ENCODE data around the gene EBF3.

The EBF3 gene

DNA sequence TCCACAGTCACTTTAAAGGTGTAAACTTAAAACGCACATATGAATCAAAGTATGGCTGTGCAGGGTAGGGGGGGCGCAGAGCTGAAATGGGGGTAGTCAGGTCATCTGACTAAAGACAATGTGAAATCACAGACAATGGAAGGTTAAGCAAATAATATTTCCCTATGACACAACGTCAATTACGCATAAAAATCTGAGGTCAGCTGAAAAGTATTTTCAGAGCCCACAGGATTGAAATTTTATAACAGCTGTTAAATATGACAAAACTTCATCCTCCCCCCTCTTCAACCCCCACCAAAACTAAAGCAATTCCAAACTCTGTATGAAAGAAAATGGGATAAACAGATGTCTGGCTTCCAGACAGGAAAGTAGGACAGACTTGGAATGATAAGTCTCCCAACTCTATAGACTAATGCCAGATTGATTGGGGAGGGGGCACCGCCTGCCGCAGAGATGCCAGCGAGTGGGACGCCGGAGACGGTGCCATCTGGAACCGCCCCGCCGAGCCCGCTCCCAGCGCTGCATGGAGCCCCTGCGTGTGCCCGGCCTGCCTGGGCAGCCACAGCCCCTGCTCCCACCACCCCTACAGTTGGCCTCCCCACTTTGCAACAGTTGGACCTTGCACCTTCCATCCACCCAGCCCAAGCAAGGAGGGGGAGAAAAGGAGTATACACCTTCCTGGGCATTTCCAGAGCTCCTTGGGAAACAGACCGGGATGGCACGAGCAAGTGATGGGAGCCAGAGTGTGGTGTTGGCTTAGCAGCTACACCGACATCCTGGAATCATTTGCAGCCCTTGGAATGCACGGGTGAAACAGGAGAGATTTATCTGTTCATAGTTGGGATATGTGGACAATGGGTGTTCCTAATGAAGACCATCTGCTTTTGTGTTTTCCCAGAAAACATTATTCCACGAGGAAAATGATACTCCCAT, 10.7 kb downstream of the EBF3 start:
- Histone ChIP-seq H3K4me3 (no peak overlapping the region), H3K9me3 (no peaks in the 10 kb centered on the region), H3K27me3 (peaks cover 0 to 16% of the 10 kb centered on the region in 2 donors), H3K36me3 (no peaks in the 10 kb centered on the region), H3K27ac (no peak overlapping the region), H3K4me1 (peaks cover 0 to 8% (median 2%) of the 10 kb centered on the region in 4 donors)
- TF ChIP-seq, protein P1, sequence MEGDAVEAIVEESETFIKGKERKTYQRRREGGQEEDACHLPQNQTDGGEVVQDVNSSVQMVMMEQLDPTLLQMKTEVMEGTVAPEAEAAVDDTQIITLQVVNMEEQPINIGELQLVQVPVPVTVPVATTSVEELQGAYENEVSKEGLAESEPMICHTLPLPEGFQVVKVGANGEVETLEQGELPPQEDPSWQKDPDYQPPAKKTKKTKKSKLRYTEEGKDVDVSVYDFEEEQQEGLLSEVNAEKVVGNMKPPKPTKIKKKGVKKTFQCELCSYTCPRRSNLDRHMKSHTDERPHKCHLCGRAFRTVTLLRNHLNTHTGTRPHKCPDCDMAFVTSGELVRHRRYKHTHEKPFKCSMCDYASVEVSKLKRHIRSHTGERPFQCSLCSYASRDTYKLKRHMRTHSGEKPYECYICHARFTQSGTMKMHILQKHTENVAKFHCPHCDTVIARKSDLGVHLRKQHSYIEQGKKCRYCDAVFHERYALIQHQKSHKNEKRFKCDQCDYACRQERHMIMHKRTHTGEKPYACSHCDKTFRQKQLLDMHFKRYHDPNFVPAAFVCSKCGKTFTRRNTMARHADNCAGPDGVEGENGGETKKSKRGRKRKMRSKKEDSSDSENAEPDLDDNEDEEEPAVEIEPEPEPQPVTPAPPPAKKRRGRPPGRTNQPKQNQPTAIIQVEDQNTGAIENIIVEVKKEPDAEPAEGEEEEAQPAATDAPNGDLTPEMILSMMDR (IDR thresholded peaks at IDR 0.05) = no peak
- peak in 1 of 2 donors; percentile 64 for DNase-seq
- intact Hi-C loops (cut with DNase I; ENCODE audit: low total_unique reads) = loop anchor here (10.0 kb wide), 1 partner anchor 489 kb away; the partner anchor contains the start of gene MGMT

DNA sequence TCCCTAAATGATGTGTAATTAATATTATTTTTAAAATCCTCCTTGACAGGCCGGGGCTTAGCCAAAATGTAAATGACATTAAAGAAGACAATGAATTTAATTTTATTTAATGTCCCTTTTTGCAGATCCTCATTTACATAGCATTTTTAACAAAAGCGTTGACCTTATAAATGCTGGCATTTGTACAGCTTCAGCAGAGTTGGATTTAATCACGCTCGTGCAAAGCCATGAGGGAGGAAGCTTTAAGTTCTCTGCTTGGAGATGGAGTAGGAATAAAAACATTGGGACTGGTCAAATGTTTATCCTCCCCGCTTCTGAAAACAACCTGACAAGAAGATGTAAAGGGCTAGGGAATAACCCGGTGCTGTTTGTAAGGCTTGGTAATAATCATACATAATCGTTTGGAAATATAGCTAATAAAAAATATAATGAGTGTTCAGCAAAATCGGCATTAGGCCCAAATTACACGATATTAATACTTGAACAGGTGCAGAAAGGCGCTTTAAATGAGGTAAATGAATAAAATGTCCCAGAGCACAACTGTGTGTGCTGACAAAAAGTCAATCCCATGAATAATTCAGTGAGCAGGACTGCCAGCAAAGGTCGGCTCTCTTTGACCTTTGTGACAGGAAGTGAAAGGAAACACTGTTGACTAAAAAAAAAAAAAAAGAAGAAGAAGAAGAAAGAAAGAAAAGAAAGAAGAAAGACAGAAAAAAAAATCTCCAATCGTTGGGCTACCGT, 11.5 kb downstream of the EBF3 start:
- Histone ChIP-seq H3K27me3 (peaks cover 0 to 8% of the 10 kb centered on the region in 2 donors), H3K9me3 (no peaks in the 10 kb centered on the region), H3K27ac (no peak overlapping the region), H3K36me3 (no peaks in the 10 kb centered on the region), H3K4me3 (no peak overlapping the region), H3K4me1 (peaks cover 0 to 8% (median 2%) of the 10 kb centered on the region in 4 donors)
- TF ChIP-seq, protein P1 (IDR thresholded peaks at IDR 0.05) = no peak
- peak in 1 of 2 donors; percentile 11 for DNase-seq
- intact Hi-C loops (cut with DNase I; ENCODE audit: low total_unique reads) = loop anchor here (10.0 kb wide), 1 partner anchor 488 kb away; the partner anchor contains the start of gene MGMT

DNA sequence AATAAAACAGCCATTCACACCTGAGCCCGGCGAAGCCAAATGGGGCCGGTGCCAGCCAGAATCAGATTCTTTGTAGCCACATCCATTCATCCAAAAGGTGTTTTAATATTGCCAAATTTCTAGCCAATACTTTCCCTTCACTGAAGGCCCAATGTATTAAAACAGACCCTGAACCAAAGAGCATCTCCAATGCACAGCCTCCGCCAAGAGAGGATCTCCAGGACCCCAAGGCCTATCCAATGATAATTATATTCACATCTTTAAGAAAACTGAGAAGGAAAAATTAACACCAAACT, 12.2 kb downstream of the EBF3 start:
- Histone ChIP-seq H3K27ac (no peak overlapping the region), H3K27me3 (peaks cover 0 to 5% of the 10 kb centered on the region in 2 donors), H3K36me3 (no peaks in the 10 kb centered on the region), H3K4me3 (no peak overlapping the region), H3K4me1 (peaks cover 0 to 9% (median 3%) of the 10 kb centered on the region in 4 donors), H3K9me3 (no peaks in the 10 kb centered on the region)
- intact Hi-C loops (cut with DNase I; ENCODE audit: low total_unique reads) = loop anchor here (10.0 kb wide), 1 partner anchor 487 kb away; the partner anchor contains the start of gene MGMT
- peak in 1 of 2 donors; percentile 37 for DNase-seq
- TF ChIP-seq, protein P1 (IDR thresholded peaks at IDR 0.05) = no peak

DNA sequence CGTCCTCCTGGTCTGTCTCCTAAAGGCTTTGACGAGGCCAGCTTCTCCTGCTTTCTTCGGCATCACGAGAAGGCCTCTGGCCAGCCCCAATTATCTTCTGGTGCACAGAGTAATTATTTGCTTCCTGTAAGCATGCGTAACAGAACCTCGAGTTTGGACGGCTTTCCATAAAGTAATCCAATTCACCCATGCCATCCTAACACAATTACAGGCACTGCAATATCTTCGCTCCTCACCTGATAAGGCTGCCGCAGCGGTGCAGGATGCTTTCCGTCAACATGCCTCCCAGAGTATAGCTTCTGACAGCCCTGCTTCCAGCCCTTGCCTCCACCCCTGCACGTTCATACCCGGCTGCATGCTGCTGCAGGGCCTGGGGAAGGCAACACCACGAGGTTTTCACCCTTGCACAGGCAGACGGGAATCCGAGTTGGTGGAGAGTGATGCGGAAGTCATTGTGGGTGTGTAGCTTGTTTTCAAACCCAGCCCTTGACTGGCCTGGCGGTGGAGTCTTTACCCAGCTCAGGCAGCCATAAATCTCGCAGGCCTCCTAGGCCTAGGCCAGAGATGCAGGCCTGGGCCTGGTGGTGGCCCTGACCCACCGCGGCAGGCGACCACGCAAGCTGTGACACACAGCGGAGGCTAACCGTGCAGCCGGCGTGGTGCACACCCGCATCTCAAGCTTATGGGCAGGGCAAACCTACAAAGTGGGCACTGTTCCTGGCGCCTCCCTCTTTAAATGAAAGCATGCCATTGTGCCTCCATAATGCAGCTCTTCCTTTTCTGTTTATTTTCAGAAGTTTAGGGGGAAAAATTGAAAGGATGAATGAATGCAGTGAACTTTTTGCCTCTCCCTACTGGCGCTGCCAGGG, 12.7 kb downstream of the EBF3 start:
- Histone ChIP-seq H3K9me3 (no peaks in the 10 kb centered on the region), H3K27me3 (peaks cover 0 to 4% of the 10 kb centered on the region in 2 donors), H3K27ac (no peak overlapping the region), H3K4me1 (peaks cover 0 to 15% (median 6%) of the 10 kb centered on the region in 4 donors), H3K4me3 (no peak overlapping the region), H3K36me3 (no peaks in the 10 kb centered on the region)
- intact Hi-C loops (cut with DNase I; ENCODE audit: low total_unique reads) = loop anchor here (10.0 kb wide), 1 partner anchor 487 kb away; the partner anchor contains the start of gene MGMT
- TF ChIP-seq, protein P1 (IDR thresholded peaks at IDR 0.05) = no peak
- DNase-seq = peak in 1 of 2 donors; percentile 55

DNA sequence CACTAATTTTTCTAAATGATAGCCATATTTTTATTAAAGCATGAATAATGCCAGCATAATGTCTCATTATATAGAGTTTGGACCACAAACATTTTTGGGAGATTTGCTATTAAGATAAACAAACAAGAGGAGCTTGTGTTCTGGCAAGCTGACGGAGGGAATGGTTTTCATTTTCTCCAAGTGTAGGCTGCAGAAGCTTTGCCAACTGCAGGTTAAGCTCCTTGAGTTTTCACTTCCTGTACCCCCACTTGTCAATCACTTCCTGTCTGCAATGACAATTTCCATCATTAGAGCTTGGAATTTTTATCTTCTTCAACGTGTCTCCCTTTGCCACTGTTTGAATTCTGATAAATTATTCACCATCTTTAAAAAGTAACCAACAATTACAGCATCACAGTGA, 13.4 kb downstream of the EBF3 start:
- TF ChIP-seq, protein P1 (IDR thresholded peaks at IDR 0.05) = no peak
- no peaks in the 10 kb centered on the region for H3K36me3 ChIP-seq
- peaks cover 0 to 3% of the 10 kb centered on the region in 2 donors for H3K27me3 ChIP-seq
- no peak overlapping the region for H3K4me3 ChIP-seq
- DNase-seq = no peak
- H3K9me3 ChIP-seq = no peaks in the 10 kb centered on the region
- intact Hi-C loops (cut with DNase I; ENCODE audit: low total_unique reads) = loop anchor here (10.0 kb wide), 1 partner anchor 486 kb away; the partner anchor contains the start of gene MGMT
- peaks cover 0 to 20% (median 8%) of the 10 kb centered on the region in 4 donors for H3K4me1 ChIP-seq
- H3K27ac ChIP-seq = no peak overlapping the region

Data from tibial artery (tissue), 4 donors.